Right atrium auricular region (tissue), 2 donors: ENCODE data around the gene LLGL1. TPM values are rescaled to one million over a fixed set of nuclear protein-coding genes. Genes with fewer than 3 reads are reported as not detected.

Experiments used
- DNase-seq: peaks from one replicate; pipeline ENCODE4 v3.0.0-alpha.2; 2019; ENCODE audit warnings: low spot score
- H3K27ac ChIP-seq, 2 donors: fragments of 200-600 bp; sonication (generic); 1 replicate in 1 of 2; 2 replicates in 1 of 2; pipeline ENCODE4 v1.5.1; 2016 to 2019
- H3K27me3 ChIP-seq, 2 donors: fragments of 200-600 bp; sonication (generic); one replicate each; pipeline versions ENCODE4 v1.5.1 to v1.6.0; 2017 to 2019
- H3K36me3 ChIP-seq: fragments of 200-600 bp; sonication (generic); one replicate; pipeline ENCODE4 v1.5.1; 2016
- H3K4me1 ChIP-seq, 2 donors: fragments of 200-600 bp; sonication (generic); one replicate each; pipeline versions ENCODE4 v1.5.1 to v1.6.0; 2017 to 2019
- H3K4me3 ChIP-seq, 2 donors: fragments of 200-600 bp; sonication (generic); 1 replicate in 1 of 2; 2 replicates in 1 of 2; pipeline ENCODE4 v1.5.1; 2017 to 2019; ENCODE audit warnings: mild to moderate bottlenecking in 1 of 2, moderate library complexity in 1 of 2
- H3K9me3 ChIP-seq, 2 donors: fragments of 200-600 bp; sonication (generic); one replicate each; pipeline ENCODE4 v1.5.1; 2019
- CTCF ChIP-seq, 2 donors: fragments of 200-600 bp; sonication (generic); IDR thresholded peaks; one replicate each; pipeline ENCODE4 v1.5.1; 2019; ENCODE audit warnings: antibody characterized with exemption in 2 of 2
- total RNA-seq, 2 donors: library from RNA; depleted of rRNA; stranded (reverse); fragments of >200 nt; gene quantifications; one replicate each; pipeline ENCODE4 v1.1.0, GENCODE V29; 2016

Gene LLGL1
- total RNA-seq, 2 donors from 2014 or later, result 12.6 to 16.7 TPM

- TF ChIP-seq CTCF (IDR thresholded peaks at IDR 0.05), result no peak
- peaks cover 20% of the 10 kb centered on the region for H3K36me3 ChIP-seq
- H3K4me1 ChIP-seq, result peaks cover 0 to 91% of the 10 kb centered on the region in 2 donors
- no peak for DNase-seq
- no peak overlapping the region for H3K4me3 ChIP-seq
- H3K27ac ChIP-seq, result peak overlapping the region; percentile 48 to 60
- H3K9me3 ChIP-seq, result no peaks in the 10 kb centered on the region
- no peaks in the 10 kb centered on the region for H3K27me3 ChIP-seq
These were observed 34.7 kb upstream of the LLGL1 start for GRCh38 chr17:18190628-18191235.

GRCh38 chr17:18191236-18191667 lies 34.2 kb upstream of the LLGL1 start:
- Histone ChIP-seq H3K4me3 (no peak overlapping the region), H3K4me1 (peaks cover 0 to 86% of the 10 kb centered on the region in 2 donors), H3K9me3 (no peaks in the 10 kb centered on the region), H3K27ac (peak overlapping the region; percentile 48 to 60), H3K27me3 (no peaks in the 10 kb centered on the region), H3K36me3 (peaks cover 25% of the 10 kb centered on the region)
- DNase-seq, result peak; percentile 68
- TF ChIP-seq CTCF (IDR thresholded peaks at IDR 0.05), result no peak

GRCh38 chr17:18191967-18192366 lies 33.5 kb upstream of the LLGL1 start:
- no peak overlapping the region for H3K4me3 ChIP-seq
- peak in 1 of 2 donors; percentile 42 for TF ChIP-seq CTCF (IDR thresholded peaks at IDR 0.05)
- no peak for DNase-seq
- no peaks in the 10 kb centered on the region for H3K27me3 ChIP-seq
- peak overlapping the region in 1 of 2 donors; percentile 3 for H3K27ac ChIP-seq
- peaks cover 0 to 84% of the 10 kb centered on the region in 2 donors for H3K4me1 ChIP-seq
- no peaks in the 10 kb centered on the region for H3K9me3 ChIP-seq
- H3K36me3 ChIP-seq, result peaks cover 30% of the 10 kb centered on the region

GRCh38 chr17:18194394-18194793 lies 31.0 kb upstream of the LLGL1 start:
- Histone ChIP-seq H3K4me3 (no peak overlapping the region), H3K9me3 (no peaks in the 10 kb centered on the region), H3K27ac (peak overlapping the region in 1 of 2 donors; percentile 36), H3K4me1 (peaks cover 0 to 84% of the 10 kb centered on the region in 2 donors), H3K27me3 (no peaks in the 10 kb centered on the region), H3K36me3 (peaks cover 46% of the 10 kb centered on the region)
- TF ChIP-seq CTCF (IDR thresholded peaks at IDR 0.05), result no peak
- DNase-seq, result no peak

- Histone ChIP-seq H3K27ac (peak overlapping the region in 1 of 2 donors; percentile 36), H3K4me3 (no peak overlapping the region), H3K9me3 (no peaks in the 10 kb centered on the region), H3K27me3 (no peaks in the 10 kb centered on the region), H3K36me3 (peaks cover 42% of the 10 kb centered on the region), H3K4me1 (peaks cover 0 to 84% of the 10 kb centered on the region in 2 donors)
- no peak for TF ChIP-seq CTCF (IDR thresholded peaks at IDR 0.05)
- DNase-seq, result no peak
These were observed 30.6 kb upstream of the LLGL1 start for GRCh38 chr17:18194804-18195203.

GRCh38 chr17:18195246-18195645 lies 30.2 kb upstream of the LLGL1 start:
- H3K4me1 ChIP-seq, result peaks cover 0 to 84% of the 10 kb centered on the region in 2 donors
- H3K4me3 ChIP-seq, result no peak overlapping the region
- peaks cover 39% of the 10 kb centered on the region for H3K36me3 ChIP-seq
- TF ChIP-seq CTCF (IDR thresholded peaks at IDR 0.05), result no peak
- no peak for DNase-seq
- H3K9me3 ChIP-seq, result no peaks in the 10 kb centered on the region
- H3K27me3 ChIP-seq, result no peaks in the 10 kb centered on the region
- peak overlapping the region in 1 of 2 donors; percentile 36 for H3K27ac ChIP-seq
